ENCODE results near the gene TTLL10.

The TTLL10 gene

DNA sequence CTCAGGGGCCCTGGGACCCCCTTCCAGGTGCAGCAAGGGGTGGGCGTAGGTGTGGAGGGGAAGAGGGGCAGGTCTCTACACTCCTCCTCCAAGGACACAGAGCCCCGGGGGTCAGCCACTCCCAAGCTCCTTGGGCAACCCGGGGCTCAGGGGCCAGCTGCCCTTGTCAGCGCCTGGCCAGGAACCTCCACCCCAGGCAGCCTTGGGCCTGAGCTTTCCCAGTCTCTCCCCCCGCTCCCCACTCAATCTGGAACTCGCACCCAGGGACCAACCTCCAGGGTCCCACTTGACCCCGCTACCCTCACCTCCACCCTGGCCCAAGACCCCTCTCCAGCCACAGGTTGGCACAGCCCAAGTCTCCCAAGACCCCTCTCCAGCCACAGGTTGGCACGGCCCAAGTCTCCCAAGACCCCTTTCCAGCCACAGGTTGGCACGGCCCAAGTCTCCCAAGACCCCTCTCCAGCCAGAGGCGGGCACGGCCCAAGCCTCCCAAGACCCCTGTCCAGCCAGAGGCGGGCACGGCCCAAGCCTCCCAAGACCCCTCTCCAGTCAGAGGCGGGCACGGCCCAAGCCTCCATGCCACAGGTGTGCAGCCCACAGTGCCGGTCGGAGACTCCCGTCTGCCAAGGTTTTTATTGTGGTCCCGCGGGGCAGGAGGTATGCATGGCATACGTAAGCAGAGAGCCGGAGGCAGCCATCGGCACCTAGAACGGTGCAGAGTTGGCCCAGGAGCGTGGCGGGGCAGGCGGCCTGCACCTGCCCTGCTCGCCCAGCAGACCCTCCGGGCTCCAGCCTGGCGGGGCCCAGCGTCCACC lies 37.3 kb downstream of the TTLL10 start:
- DNase-seq, result no peak

DNA sequence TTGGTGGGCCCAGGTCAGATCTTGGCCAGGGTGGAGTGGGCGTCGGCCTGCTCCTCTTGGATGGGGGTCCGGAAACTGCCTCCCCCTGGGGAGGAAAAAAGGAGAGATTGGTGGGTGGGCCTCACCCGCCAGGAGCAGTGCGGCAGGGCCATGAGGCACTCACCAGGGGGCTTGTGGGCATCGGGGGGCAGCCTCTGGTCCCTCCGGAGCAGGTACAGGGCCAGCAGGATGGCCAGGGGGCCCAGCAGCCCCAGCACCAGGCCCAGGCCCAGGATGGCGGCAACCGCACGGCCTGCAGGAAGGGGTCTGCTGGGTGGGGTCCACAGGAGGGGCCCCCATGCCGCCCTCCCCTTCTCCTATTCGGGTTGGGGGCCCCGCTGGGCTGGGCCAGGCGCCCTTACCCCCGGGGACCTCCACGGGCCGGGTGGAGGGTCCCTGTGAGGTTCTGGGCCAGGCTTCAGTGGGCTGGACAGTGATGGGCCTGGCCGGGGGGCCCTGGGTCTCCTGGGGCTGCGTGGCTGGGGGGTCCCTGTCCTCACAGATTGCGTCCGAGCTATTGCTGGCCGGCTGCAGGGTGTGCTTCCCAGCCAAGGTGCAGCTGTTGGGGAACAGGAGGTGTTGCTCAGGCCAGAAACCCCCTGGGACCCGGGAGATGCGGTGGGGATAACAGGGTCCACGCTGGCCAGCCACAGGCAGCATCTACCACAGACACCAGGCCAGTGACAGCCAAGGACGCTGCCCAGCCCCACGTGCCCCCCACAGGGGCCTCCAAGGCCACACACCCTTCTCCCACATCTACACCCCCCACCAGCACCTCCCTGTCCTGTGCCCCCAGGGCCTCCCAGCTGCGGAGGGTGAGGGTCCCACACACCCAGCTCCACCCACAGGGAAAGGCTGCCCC lies 38.1 kb downstream of the TTLL10 start:
- no peak for DNase-seq

DNA sequence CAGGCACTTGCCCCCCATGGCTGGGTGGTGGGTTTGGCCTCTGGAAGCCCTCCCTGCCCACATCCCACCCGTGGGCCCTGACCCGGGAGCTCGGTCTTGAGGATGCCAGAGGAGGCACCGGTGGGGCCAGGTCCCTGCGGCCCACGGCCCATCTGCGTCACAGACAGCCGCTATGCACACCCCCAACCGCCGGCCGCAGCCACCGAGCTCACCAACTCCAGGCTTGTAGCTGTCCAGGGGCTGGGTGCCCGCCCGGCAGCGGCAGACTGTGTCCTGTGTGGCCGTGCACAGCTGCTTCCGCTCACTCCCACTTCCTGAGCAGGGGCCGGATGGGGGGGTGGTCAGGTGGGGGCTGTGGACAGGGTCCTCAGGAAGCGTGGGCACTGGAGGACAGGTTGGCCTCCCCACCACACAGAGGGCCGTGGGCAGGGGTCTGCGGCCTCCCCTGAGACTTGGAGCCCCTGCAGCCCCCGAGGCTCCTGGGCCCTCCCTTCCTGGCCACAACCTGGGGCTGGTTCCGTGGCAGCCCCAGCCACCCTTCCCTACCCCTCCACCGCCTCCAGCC lies 39.2 kb downstream of the TTLL10 start:
- peak; percentile 68 for DNase-seq

DNA sequence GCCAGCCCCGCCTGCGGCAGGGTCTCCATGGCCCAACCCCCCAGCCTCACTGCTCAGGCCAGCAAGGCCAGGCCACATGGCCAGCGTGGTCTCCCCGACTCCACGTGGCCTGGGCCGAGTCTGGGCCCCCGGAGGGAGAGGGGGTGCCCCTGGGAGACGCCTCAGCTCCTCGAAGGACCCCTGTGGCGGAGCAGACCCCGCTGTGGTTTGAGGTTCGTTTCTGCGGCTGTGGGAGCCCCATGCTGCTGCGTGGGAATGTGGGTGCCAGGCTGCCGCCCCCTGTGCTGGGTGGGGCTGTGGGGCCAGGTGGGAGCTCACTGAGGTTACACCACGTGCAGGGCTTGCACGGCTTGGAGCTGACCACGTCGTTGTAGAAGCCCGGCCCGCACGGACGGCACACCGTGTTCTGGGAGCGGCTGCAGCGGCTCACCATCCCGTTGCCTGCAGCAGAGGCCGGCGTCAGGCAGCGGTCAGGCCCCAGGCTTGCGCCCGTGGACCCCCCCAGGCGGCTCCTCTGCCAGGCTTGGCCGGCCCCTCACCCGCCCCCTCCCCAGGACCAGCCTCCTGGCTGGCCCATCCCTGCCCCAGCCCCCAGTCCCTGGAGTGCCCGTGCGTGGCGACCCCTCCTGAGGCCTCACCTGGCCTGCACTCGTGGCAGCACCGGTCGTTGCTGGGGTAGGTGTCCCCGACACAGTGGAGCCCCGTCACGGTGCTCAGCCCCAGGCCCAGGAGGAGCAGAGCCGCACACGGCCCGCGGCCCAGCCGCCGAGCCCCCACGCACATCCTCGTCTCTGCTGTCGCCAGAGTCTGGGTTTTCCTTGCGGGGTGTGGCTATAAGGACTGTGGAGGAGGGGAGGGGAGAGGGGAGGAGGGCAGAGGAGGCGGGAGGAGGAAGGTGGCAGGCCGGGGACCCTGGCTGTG lies 39.9 kb downstream of the TTLL10 start, which contains the start of gene TNFRSF4:
Gene TNFRSF4 (minus strand): TSS at position 809 of the 921 bp plus-strand sequence. CDS start 26 bp downstream, at position 783.
- peak; percentile 61 for DNase-seq

DNA sequence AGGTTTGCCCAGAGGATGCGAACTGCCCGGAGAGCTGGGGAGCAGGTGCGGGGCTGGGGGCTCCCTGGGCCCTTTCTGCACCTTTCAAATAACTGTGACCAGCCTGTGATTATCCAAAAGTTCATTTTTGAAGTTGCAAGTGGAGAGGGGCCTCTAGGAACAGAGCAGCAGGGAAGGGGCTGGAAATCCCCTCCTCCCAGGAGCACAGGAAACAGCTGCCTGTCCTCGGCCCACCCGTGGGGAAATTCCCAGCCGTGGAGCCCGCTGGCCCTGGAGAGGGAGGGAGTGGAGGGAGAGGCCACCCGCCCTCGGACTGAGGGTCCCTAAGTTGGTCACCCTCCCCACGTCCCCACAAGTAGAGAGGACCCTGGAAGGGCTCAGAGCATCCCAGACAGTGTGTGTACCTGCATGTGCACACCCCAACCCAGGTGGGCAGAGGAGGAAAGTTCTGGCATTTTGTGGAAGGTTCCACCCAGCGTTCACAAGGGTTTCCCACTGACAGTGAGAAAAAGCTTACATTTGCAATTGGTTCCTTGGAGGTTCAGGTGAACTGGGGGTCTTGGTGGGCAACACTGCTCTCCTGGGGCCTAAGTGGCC lies 41.5 kb downstream of the TTLL10 start:
- peak; percentile 38 for DNase-seq

DNA sequence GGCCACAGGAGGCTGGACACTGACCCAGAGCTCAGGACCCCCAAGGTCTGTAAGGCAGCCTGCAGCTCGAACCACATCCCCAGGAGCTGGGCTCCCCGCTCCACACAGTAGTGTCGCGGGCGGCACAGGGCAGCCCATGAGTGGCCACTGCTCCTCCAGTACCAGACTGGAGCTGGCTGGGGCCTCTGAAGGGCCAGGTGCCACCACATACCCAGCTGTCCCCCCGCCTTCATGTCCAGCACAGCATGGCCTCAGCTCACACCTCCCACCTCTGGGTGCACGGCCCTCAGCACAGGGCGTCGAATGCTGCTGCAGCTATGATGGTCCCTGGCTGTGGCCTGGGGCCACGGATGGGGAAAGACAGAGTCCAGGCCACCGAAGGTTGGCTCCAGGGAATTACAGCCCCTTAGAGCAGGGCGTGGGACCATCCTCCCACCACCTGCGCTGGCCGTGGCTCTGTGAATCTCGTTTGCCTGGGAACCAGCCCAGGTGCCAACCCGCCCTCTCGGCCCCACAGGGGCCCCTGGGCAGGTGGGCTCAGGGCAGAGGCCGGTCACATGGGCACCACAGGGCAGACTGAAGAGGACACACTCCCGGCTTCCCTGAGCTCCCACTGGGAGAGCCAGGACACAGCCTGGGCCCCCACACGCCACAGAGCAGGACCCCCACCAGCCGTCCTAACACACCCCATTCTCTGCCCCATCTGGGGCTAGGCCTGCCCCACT lies 42.4 kb downstream of the TTLL10 start:
- no peak for DNase-seq

DNA sequence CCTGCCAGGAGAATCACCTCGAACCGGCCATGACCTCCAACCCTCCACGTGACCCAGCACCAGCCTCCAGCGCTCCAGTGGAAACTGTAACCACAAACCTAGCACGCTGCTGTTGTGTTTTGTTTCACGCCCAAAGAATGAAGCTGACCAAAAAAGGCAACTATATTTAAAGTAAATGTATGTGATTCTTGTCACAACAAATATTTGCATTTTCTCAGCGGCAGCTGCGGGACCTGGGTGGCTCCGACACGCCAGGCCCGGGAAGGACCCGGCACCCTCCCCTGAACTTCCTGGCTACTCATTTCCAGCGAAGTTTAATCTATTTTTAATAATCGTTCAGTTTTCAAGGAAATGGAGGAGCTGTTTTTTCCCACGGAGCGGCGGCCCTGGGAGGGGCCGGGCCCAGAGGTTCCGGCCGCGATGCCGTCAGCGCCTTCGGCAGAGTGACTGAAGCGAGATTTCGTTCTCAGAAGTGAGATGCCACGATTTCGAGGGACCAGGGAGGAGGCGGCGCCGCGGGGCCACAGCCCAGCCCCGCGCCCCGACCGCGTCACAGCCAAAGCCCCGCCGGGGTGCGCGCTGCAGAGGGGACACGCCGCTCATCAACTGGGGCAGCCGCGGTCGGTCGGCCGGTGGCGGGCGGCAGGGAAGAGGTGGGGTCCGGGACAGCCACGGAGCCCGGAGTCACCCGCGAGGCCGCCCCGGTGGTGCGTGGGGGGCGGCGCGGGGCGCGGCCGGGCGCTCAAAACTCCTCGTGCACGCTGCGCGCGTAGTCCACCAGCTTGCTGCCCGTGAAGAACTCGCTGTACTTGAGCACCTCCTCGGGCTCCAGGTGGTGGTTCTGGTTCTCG lies 43.3 kb downstream of the TTLL10 start:
- DNase-seq, result peak; percentile 79

DNA sequence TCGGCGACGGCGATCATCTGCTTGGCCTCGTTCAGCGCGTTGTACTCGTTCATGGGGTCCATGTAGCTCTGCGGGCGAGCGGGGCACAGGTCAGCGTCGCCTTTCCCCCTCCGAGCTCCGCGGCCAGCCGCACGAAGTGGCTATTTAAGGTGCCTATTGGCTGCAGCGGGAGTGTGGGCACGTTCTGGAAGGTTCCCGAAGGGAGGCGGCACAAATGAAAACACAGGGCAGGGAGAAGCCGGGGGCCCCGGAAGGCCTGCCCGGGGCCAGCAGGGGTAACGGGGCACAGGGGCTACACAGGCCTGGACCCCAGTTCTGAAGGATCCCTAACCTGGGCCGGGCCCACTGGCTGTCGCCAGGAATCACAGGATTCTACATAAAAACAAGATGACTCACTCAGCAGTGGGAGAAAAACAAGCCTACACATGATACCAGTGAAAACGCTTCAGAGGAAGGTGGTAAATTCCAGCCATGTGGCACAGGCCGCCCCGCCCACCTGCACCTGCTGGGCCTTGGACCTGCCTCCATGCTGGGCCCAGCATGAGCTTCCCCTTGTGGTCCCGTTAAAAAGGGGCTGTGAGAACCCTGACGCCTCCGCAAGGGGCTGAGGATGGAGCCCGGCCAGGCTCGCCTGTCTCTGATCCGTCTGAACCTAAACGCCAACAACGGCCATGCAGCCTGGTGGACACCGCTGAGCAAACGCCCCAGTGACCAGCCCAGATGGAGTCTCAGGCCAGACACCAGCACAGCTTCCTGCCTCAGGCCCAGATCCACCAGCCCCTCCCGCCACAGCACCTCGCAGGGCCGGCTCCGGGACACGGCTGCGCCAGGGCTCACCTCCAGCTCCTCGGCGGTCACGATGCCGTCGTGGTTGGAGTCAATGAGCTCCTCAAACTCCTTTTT lies 44.2 kb downstream of the TTLL10 start:
- DNase-seq, result peak; percentile 39

DNA sequence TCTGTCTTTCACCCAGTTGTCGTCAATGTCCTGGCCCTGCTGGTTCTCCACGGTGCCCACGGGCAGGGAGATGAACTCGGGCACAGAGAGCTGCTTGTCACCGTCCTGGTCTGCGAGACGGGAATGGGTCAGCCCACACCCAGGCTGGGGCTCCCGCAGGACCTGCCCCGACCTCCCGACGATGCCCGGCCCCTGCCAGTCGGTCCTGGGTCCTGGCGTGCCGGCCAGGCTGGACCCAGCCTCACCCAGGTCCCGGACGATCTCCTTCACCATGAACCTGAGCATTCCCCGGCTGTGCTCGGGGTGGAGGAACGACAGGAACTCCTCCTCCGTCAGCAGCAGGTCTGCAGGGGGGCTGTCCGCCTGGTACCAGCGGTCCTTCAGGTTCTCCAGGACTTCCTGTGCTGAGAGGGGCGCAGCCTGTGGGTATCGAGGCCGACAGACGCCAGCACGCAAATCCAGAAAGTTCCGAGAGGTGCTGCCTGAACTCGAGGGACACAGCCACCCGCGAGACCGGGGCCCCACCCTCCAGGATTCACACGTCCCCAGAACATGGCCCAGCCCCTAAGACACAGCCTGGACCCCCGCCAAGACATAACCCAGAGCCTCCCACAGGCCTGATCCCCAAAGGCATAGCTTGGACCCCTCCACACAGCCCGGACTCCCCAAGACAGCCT lies 45.0 kb downstream of the TTLL10 start:
- DNase-seq, result no peak

DNA sequence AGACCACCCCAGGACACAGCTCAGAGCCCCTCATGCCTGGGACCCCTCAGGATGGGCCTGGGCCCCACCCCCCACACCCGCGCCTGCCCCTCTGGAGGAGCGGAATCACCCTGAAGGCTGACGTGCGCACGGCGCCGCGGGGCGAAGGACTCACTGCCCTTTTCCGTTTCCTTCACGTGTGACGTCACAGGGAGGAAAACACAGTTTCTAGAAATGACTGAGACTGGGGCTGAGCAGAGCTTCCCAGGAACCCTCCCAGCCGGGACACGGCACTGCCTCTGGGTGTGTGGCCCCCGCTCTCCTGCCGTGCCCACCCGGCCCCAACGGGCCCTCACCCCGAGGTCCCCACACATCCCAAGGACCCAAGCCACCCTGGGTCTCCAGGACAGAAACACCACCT lies 45.7 kb downstream of the TTLL10 start:
- peak; percentile 84 for DNase-seq

DNA sequence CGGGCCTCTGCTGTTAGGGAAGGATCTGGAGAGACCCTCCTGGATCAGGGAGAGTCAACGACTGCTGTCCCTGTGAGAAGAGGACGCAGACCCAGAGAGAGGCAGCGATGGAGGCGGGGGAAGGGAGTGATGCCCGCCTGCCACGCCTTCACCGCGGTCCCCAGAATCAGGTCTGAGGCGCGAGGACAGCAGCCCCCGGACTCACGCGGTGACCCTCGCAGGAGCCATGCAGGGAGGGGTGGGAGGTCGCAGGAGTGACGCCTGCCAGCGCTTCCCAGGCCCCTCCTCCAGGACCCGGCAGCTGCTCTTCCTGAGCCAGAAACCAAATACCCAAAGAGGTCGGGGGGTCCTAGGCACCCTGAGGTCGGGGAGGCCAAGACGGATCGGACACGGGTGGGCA lies 46.5 kb downstream of the TTLL10 start:
- DNase-seq, result no peak

DNA sequence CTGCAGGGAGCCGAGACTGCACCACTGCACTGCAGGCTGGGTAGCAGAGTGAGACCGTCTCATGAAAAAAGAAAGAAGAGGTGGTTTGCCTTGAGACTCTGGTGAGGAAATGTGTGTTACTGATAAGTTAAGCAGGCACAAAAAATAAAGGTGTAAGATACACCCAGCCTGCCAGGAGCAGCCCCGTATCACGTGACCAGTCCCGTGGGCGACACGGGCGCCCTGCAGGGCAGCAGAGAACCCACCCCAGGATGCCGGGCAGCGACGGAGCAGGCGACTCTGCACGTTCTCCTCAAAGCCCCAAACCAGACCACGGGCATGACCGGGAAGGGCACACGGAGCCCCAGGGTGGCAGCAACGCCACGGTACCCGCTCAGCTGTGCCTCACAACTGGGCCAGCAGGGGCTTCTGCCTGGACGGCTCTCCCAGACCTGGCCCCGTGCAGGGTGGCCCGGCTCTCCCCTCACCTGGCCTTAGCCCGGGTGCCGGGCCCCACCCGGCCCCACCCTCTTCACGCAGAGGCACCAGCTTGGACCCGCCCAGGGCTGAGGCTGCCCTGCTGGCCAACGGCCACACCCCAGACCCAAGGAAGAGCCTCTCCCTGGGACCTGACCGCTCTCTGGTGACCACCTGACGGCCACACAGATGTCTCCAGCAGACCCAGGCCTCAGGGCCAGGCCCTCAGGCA lies 48.4 kb downstream of the TTLL10 start:
- DNase-seq, result no peak

DNA sequence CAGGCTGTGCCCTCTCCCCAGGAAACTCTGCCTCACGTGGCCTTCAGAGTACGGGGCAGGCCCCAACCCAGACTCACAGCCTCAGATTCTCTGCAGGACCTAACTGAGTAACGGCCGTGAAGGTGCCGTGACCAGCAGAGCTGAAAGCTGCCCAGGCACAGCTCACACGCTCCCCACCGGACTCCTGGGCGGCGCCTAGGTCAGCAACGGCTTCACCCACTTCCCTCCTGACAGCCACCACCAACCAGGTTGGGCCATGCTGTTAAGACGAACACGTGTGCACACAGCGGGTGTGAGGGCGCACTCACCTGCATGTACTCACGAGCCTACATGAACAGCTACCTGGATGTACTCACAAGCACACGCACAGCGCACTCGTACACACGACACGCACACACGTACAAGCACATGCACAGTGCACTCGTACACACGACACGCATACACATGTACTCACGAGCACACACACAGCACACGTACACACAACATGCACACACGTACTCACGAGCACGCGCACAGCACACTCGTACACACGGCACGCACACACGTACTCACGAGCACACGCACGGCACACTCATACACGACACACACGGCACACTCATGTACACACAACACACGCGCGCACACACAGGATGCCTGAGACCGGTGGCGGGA lies 49.0 kb downstream of the TTLL10 start:
- no peak for DNase-seq

DNA sequence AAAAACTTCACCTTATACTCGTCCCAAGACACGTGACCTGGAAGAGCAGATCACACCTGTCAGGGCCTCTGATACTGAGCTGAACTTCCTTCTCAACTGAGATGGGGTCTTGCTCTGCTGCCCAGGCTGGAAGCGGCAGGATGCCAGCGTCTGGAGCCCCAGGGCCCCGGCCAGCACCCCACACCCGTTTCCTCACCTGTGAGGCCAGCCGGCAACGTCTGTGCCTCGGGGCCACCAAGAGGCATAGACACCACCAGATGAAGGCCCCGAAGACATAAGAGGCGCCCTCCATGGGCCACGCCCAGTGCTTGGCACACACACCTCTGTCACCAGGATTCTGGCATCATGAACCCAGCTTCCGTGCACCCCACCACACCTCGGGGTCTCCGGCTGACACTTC lies 49.6 kb downstream of the TTLL10 start:
- DNase-seq, result no peak

DNA sequence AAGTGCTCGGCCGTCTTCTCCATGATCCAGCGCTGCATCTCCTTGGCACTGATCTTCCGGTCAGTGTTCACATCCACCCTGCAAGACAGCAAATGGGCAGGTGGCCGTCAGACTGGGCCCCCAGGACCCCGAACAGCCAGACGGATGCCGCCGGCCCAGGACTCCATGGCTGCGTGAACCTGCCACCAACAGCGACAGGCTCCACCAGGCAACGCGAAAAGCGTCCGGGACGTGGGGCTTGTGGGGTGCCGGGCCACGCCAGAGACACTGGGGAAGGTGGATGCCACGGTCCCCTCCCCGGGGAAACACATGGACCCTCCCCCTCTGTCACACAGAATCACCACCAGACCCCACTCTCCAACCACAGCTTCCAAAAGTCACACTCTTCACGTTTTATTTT lies 50.2 kb downstream of the TTLL10 start:
- DNase-seq, result no peak

DNA sequence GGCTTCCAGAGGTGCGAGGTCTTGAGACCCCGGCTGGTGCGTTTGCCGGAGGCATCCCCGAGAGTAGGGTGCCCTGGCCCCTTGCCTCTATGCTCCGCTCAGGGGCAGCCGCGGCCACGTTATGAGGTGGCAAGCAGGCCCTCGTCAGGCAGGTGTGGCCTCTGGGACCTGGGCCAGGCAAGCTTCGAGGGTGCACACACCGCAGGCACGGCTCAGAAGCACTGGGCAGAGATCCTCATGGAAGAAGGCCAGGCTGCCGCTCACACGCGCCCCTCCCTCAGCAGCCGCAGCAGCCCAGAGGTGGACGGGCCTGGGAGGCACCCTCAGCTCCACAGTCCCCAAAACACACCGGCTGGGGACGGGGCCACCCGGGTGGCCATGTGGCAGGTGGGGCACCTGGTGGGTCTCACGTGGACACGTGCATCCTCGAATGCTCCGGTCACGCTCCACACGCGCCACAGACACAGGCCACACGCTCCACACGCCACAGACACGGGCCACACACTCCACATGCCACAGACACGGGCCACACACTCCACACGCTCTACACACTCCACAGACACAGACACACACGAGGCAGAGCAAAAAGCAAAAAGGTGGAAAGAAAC lies 51.7 kb downstream of the TTLL10 start:
- no peak for DNase-seq

DNA sequence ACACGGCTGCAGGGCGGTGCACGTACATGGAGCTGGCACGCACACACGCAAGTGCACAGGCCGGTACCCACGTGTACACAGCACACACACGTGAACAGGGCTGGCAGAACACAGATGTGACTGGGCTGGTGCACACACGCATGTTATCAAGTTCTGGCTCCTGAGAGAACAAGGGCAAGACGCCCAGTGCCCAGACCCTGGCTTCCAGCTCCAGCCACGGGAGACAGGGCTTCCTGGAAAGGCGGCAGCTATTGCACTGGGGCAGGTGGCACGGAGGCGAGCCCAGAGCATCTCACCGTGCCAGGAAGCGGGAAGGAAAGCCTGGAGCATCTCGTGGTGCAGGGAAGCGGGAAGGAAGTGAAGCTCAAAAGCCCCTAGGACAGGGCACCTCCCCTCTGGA lies 52.2 kb downstream of the TTLL10 start:
- DNase-seq, result no peak

Measured in activated CD4-positive, alpha-beta T cell treated with anti-CD3 and anti-CD28 coated beads, Interleukin-2, Interleukin-6, amounts not matched to agents 100 ng/mL and 50 ng/mL, durations not matched to agents 16 hours and 8 hours (primary cell).